Measurements from ENCODE around the gene IL17RE.

Gene IL17RE

GRCh38 chr3:9876991-9877390 is 25.7 kb upstream of the IL17RE start (continued):
- no peak for TF ChIP-seq ZNF488 (tag by site-specific recombination; IDR thresholded peaks at IDR 0.05)
- no peak for TF ChIP-seq ZNF747 (tag by site-specific recombination; IDR thresholded peaks at IDR 0.05)
- no peak for TF ChIP-seq ZNF362 (tag by site-specific recombination; IDR thresholded peaks at IDR 0.05)
- TF ChIP-seq ZNF626 (tag by site-specific recombination; IDR thresholded peaks at IDR 0.05), result no peak
- no peak for TF ChIP-seq OVOL3 (tag by site-specific recombination; IDR thresholded peaks at IDR 0.05)
- TF ChIP-seq MEIS1 (CRISPR knock-in tag; IDR thresholded peaks at IDR 0.05; ENCODE audit: borderline replicate concordance), result no peak
- no peak for TF ChIP-seq ZNF404 (tag by site-specific recombination; IDR thresholded peaks at IDR 0.05)
- no peak for TF ChIP-seq ZNF529 (tag by site-specific recombination; IDR thresholded peaks at IDR 0.05; ENCODE audit: insufficient replicate concordance)
- no peak for TF ChIP-seq SALL2 (tag by site-specific recombination; IDR thresholded peaks at IDR 0.05; ENCODE audit: borderline replicate concordance)

- POLR2A ChIA-PET, result interaction anchor here (2.1 kb wide), 1 partner anchor 54 kb away, joined by 4 read pairs; the partner anchor contains the start of gene CRELD1
Observed at GRCh38 chr3:9878700-9879099, 23.9 kb upstream of the IL17RE start.

More at GRCh38 chr3:9878700-9879099, 23.9 kb upstream of the IL17RE start:
- no peak for TF ChIP-seq KLF1 (tag by site-specific recombination; IDR thresholded peaks at IDR 0.05)
- no peak for TF ChIP-seq ZNF146 (tag by site-specific recombination; IDR thresholded peaks at IDR 0.05)
- no peak for TF ChIP-seq ZNF121 (tag by site-specific recombination; IDR thresholded peaks at IDR 0.05)
- no peak for TF ChIP-seq ZNF324 (tag by site-specific recombination; IDR thresholded peaks at IDR 0.05)
- TF ChIP-seq ZNF585B (tag by site-specific recombination; IDR thresholded peaks at IDR 0.05), result no peak
- no peak for TF ChIP-seq ZNF423 (tag by site-specific recombination; IDR thresholded peaks at IDR 0.05)
- no peak for TF ChIP-seq ZNF404 (tag by site-specific recombination; IDR thresholded peaks at IDR 0.05)
- TF ChIP-seq, protein P1, sequence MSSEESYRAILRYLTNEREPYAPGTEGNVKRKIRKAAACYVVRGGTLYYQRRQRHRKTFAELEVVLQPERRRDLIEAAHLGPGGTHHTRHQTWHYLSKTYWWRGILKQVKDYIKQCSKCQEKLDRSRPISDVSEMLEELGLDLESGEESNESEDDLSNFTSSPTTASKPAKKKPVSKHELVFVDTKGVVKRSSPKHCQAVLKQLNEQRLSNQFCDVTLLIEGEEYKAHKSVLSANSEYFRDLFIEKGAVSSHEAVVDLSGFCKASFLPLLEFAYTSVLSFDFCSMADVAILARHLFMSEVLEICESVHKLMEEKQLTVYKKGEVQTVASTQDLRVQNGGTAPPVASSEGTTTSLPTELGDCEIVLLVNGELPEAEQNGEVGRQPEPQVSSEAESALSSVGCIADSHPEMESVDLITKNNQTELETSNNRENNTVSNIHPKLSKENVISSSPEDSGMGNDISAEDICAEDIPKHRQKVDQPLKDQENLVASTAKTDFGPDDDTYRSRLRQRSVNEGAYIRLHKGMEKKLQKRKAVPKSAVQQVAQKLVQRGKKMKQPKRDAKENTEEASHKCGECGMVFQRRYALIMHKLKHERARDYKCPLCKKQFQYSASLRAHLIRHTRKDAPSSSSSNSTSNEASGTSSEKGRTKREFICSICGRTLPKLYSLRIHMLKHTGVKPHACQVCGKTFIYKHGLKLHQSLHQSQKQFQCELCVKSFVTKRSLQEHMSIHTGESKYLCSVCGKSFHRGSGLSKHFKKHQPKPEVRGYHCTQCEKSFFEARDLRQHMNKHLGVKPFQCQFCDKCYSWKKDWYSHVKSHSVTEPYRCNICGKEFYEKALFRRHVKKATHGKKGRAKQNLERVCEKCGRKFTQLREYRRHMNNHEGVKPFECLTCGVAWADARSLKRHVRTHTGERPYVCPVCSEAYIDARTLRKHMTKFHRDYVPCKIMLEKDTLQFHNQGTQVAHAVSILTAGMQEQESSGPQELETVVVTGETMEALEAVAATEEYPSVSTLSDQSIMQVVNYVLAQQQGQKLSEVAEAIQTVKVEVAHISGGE (tag by site-specific recombination; conservative IDR thresholded peaks at IDR 0.05; ENCODE audit: low read depth), result no peak
- no peak for TF ChIP-seq ZNF311 (tag by site-specific recombination; IDR thresholded peaks at IDR 0.05; ENCODE audit: borderline replicate concordance)
- no peak for TF ChIP-seq ZNF747 (tag by site-specific recombination; IDR thresholded peaks at IDR 0.05)
- TF ChIP-seq ZBTB20 (tag by site-specific recombination; IDR thresholded peaks at IDR 0.05), result no peak
- TF ChIP-seq ZNF24 (tag by site-specific recombination; IDR thresholded peaks at IDR 0.05), result no peak
- no peak for TF ChIP-seq ZFP69B (tag by site-specific recombination; IDR thresholded peaks at IDR 0.05)
- no peak for TF ChIP-seq ZNF416 (tag by site-specific recombination; IDR thresholded peaks at IDR 0.05)
- no peak for TF ChIP-seq ZNF560 (tag by site-specific recombination; IDR thresholded peaks at IDR 0.05; ENCODE audit: borderline replicate concordance)
- no peak for TF ChIP-seq RBAK (tag by site-specific recombination; IDR thresholded peaks at IDR 0.05)
- TF ChIP-seq ZNF292 (tag by site-specific recombination; IDR thresholded peaks at IDR 0.05; ENCODE audit: borderline replicate concordance, low read depth), result no peak
- no peak for TF ChIP-seq KLF7 (tag by site-specific recombination; IDR thresholded peaks at IDR 0.05; ENCODE audit: borderline replicate concordance)
- TF ChIP-seq, protein P2, sequence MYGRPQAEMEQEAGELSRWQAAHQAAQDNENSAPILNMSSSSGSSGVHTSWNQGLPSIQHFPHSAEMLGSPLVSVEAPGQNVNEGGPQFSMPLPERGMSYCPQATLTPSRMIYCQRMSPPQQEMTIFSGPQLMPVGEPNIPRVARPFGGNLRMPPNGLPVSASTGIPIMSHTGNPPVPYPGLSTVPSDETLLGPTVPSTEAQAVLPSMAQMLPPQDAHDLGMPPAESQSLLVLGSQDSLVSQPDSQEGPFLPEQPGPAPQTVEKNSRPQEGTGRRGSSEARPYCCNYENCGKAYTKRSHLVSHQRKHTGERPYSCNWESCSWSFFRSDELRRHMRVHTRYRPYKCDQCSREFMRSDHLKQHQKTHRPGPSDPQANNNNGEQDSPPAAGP (tag by site-specific recombination; IDR thresholded peaks at IDR 0.05), result no peak
- no peaks in the 10 kb centered on the region for H3K36me3 ChIP-seq (ENCODE audit: control insufficient read depth in 2 of 2, insufficient read depth in 1 of 2, low read length in 2 of 2)
- no peak overlapping the region for H3K27ac ChIP-seq (ENCODE audit: extremely low read depth, low read depth, low read length)
- H3K9me3 ChIP-seq (ENCODE audit: control insufficient read depth, insufficient read depth, low read depth, low read length), result no peaks in the 10 kb centered on the region
- CTCF ChIA-PET, result no interaction called here
- H3K4me1 ChIP-seq (ENCODE audit: control insufficient read depth, insufficient read depth, low read length), result no peaks in the 10 kb centered on the region
- no peak overlapping the region for H3K4me3 ChIP-seq (ENCODE audit: low read depth, low read length)
